Activated T-helper 17 cell treated with anti-CD3 and anti-CD28 coated beads, Interleukin-2, amount 50 U/mL, for 72 hours (primary cell): ENCODE data around the gene UBE2M. TPM values are rescaled to one million over a fixed set of nuclear protein-coding genes. Genes with fewer than 3 reads are reported as not detected.

Source experiments
- ATAC-seq: fragments of 150-1000 bp; cut with Tn5 transposase; replicated peaks from 2 replicates; pipeline ENCODE4 v1.10.0; 2021; ENCODE audit warnings: mild to moderate bottlenecking, moderate library complexity
- H3K27ac Mint-ChIP-seq: one replicate; pipeline ENCODE4 v1.8.0; 2022; ENCODE audit warnings: mixed read lengths
- H3K27me3 Mint-ChIP-seq: one replicate; pipeline ENCODE4 v1.8.0; 2022; ENCODE audit warnings: mixed read lengths
- H3K36me3 Mint-ChIP-seq: one replicate; pipeline ENCODE4 v1.8.0; 2022; ENCODE audit warnings: low read depth, mild to moderate bottlenecking, mixed read lengths
- H3K4me1 Mint-ChIP-seq: one replicate; pipeline ENCODE4 v1.8.0; 2022; ENCODE audit warnings: mixed read lengths
- H3K4me3 Mint-ChIP-seq: one replicate; pipeline ENCODE4 v1.8.0; 2022; ENCODE audit warnings: mild to moderate bottlenecking, mixed read lengths
- H3K9me3 Mint-ChIP-seq: one replicate; pipeline ENCODE4 v1.8.0; 2022; ENCODE audit warnings: mixed read lengths
- total RNA-seq, 2 donors: library from RNA; stranded (reverse); gene quantifications; one replicate each; pipeline ENCODE4 v1.2.3, GENCODE V29; 2022

Gene UBE2M
- total RNA-seq, 2 donors from 2014 or later, result 102 to 141 TPM

DNA sequence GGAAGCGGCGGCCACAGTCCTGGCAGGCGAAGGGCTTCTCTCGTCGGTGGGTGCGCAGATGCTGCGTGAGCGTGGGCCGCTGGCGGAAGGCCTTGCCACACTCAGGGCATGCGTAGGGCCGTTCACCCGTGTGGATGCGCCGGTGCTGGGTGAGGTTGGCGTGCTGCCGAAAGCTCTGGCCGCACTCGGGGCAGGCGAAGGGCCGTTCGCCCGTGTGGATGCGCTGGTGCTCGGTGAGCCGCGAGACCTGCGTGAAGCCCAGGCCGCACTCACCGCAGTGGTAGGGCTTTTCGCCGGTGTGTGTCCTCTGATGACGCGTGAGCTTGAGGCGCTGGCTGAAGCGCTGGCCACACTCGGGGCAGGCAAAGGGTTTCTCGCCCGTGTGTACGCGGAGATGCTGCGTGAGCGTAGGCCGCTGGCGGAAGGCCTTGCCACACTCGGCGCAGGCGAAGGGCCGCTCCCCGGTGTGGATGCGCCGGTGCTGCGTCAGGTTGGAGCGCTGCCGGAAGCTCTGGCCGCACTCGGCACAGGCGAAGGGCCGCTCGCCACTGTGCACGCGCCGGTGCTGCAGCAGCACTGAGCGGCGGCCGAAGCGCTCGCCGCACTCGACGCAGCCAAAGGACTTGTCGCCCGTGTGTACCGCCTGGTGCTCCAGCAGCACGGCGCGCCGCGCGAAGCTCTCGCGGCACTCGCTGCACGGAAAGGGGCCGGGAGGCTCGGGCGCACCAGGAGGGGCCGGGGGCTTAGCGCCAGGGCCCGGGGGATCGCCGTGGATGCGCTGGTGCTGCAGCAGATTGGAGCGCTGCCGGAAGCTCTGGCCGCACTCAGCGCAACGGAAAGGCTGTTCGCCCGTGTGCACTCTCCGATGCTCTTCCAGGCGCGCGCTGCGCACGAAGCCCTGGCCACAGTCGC, 4.0 kb upstream of the UBE2M start:
- Mint-ChIP-seq H3K27me3 (no peaks in the 10 kb centered on the region), H3K4me3 (peak overlapping the region; percentile 100), H3K9me3 (no peaks in the 10 kb centered on the region), H3K27ac (no peak overlapping the region), H3K4me1 (peaks cover 21% of the 10 kb centered on the region), H3K36me3 (peaks cover 46% of the 10 kb centered on the region)
- peak; percentile 16 for ATAC-seq

DNA sequence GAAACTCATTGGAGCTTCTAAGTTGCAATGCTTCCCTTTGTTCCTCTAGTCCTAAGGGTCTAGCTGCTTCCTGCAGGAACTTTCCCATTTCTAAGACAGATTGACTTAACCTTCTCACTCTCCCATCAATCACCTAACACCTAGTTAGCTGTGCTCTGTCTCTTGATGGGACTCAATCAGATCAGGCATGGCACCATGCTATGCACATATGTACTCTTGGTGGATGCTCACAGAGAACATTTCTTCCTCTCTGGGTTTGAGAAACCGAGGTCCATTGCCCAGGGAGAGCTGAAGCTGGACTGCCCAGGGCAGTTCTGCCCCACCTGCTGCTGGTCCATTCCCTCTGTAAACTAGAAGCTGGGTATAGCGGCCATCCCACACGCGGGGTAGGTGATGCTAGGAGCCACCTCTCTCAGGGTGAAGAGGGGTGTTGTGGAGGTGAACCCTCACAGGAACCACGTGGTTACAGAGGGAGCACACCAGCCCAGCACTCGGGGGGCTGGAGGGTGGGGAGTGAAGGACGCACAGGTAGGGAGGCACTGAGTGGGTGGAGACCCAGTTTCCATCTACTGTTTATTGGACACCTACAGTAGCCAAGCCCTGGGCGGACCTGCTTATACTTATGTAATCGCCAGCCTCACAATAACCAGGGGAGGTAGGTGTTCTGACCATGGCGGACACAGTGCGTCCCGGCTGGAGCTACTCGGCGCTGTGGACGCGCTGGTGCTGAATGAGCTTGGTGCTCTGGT, 3.1 kb upstream of the UBE2M start:
- H3K4me1 Mint-ChIP-seq, result peaks cover 23% of the 10 kb centered on the region
- no peak overlapping the region for H3K27ac Mint-ChIP-seq
- H3K4me3 Mint-ChIP-seq, result peak overlapping the region; percentile 100
- ATAC-seq, result no peak
- H3K9me3 Mint-ChIP-seq, result no peaks in the 10 kb centered on the region
- H3K36me3 Mint-ChIP-seq, result peaks cover 51% of the 10 kb centered on the region
- no peaks in the 10 kb centered on the region for H3K27me3 Mint-ChIP-seq

DNA sequence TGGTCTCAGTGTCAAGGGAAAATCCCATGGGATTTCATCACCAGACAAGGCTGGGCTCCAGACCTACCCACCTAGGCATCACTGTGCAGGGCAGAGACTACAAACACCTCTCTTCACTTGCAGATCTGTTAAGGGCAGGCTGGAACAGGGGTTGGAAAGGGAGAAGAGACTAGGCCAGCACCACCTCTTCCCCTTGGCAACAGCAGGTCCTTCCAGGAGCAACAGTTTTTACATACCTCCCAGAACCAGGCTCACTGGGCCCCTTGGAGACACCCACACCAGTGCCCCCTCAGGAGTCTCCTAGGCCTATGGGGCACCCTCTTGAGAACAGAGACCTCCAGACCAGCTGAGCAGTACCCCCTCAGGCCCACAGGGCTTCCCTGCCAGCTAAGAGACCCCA, 2.5 kb upstream of the UBE2M start:
- Mint-ChIP-seq H3K36me3 (peaks cover 51% of the 10 kb centered on the region), H3K4me3 (peak overlapping the region; percentile 100), H3K27ac (no peak overlapping the region), H3K27me3 (no peaks in the 10 kb centered on the region), H3K4me1 (peaks cover 28% of the 10 kb centered on the region), H3K9me3 (no peaks in the 10 kb centered on the region)
- ATAC-seq, result no peak

DNA sequence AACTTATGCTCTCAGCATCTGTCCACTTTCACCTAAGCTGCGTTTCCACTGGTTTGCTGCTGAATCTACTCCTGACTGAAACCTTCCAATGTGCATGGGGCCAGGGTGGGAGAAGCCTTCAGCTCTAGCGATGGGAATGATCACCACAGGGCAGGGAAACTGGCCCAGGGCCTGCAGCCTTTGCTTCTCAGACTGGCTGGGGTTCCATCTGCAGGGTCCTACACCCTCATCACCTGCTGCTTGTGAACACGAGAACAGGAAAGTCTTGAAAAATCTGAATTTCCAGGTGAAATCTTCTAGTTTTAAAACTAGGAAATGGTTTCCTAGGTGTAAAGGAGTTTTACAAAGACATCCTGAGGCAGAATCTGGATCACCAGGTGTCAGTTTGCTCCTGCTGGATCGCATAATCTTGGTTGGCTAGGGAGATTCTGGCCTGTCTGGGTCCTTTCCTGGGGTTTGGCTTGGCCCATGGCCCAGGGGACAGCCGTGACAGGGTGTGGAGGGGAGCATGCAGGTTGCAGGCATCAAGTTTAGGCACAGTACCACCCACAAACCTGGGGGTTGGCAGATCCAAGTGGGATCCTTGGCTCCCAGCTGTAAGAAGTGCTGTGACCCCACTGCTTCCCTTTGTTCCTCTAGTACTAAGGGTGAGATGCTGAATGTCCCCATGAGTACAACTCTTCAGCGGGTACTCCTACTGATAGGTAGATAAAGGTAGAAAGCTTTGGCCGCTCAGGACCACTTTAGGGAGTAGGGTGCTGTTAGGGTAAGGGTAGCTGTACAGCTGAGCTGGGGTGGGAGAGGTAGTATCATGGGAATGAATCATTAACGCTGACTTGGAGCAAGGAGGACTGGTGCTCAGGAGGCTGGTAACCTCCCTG, 1.8 kb upstream of the UBE2M start:
- H3K36me3 Mint-ChIP-seq, result peaks cover 56% of the 10 kb centered on the region
- no peak for ATAC-seq
- H3K27me3 Mint-ChIP-seq, result no peaks in the 10 kb centered on the region
- H3K9me3 Mint-ChIP-seq, result no peaks in the 10 kb centered on the region
- H3K27ac Mint-ChIP-seq, result peak overlapping the region; percentile 100
- peak overlapping the region; percentile 100 for H3K4me3 Mint-ChIP-seq
- H3K4me1 Mint-ChIP-seq, result peaks cover 28% of the 10 kb centered on the region

DNA sequence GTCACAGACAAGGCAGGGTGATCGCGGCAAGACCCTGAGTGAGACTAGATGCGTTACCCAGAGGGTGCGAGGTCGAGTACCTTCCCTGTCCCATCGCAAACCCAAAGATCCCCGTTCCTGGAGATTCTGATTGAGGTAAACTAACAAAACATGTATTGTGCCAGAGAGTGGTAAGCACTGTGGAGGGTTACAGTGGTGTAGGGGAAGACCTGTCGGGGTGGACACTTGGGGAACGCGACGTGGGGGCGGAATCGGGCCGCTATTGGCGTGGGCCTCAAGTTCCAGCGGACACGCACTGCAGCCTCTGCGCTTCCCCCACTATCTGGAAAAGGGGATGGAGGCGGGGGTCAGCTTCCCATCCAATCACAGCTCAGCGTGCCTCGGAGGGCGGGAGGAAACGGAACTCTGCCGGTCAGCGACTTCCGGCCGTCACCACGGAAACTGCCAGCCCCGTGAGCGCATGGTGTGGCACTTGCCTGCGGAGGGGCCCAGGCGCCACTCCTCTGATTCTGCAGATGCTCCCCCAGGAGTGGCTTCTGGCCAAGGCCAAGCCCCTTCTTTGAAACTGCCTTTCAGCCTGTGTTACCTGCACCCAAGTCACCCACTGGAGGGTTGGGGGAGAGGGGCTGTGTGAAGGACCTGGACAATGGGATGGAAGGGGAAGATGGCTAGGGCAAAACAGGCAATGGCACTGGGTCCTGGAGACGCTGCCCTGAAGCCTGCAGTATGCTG, 1.0 kb upstream of the UBE2M start:
- peak overlapping the region; percentile 100 for H3K27ac Mint-ChIP-seq
- ATAC-seq, result peak; percentile 39
- peak overlapping the region; percentile 100 for H3K4me3 Mint-ChIP-seq
- no peaks in the 10 kb centered on the region for H3K27me3 Mint-ChIP-seq
- H3K9me3 Mint-ChIP-seq, result no peaks in the 10 kb centered on the region
- peaks cover 64% of the 10 kb centered on the region for H3K36me3 Mint-ChIP-seq
- peaks cover 27% of the 10 kb centered on the region for H3K4me1 Mint-ChIP-seq

DNA sequence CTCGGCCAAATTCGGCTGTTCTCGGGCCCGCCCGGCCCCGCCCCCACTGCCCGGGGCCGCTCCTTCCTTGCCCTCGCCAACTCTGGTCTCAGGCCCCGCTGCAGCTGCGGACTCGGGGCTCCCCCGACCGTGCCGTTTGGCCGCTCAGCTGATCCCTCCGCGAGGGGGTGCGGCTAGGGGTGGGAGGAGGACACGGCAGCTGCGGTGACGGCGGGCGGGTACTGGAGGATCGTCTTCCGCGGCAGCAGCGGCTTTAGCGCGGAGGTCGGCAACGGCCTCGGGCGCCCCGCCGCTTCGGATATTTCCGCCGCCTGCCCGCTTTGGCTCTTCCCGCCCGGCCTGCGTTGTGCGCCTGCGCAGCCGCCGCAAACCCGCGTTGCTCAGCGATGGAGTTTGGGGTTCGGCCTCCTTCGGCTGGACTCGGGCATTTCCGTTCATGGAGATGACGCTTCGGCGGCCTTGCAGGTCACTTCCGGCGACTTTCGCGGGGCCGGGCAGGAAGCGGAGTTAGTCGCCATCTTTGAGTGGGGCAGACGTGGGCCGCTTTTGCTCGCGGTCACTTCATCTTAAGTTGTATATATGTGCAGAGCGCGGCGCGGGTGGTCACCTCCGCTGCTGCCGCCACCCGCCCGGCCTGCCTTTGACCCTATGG, 338 bp upstream of the UBE2M start:
- Mint-ChIP-seq H3K4me1 (peaks cover 28% of the 10 kb centered on the region), H3K36me3 (peaks cover 66% of the 10 kb centered on the region), H3K27ac (peak overlapping the region; percentile 100), H3K9me3 (no peaks in the 10 kb centered on the region), H3K4me3 (peak overlapping the region; percentile 100), H3K27me3 (no peaks in the 10 kb centered on the region)
- peak; percentile 73 for ATAC-seq

DNA sequence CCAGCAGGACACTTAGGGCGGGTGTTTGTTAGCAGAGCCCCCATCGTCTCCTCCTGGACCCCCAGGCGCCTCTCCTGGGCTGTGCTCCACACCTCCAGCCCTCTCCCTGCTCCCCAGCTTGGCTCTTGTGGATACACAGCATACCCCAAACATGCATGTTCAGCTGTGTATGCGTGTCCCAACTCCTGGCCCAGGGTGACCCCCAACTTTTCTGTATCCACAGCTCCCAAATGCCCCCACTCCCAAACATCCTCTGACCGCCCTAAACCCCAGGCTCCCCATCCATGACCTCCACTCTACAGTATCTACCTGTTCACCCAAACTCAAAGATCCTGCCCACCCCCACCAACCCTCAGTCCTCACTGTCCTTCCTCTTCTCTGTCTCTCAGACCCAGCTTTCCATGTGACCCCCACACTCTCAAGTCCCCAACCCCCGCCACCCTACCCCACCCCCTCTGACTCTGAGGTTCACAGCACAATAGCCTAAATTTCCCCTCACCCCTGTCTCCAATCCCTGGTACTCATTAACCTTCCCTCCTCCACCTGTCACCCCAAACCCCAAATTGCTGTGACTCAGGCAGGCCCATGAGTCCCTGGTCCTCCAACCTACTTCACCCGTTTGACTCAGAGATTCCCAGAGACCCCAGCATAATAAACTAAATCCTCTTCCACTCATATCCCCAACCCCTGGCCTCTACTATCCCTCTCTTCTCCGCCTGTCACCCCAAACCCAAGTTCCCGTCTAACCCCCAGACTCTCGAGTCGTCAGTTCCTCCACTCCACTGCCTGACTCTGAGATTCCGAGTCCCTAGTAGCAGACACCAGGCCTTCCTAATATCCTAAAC, 968 bp downstream of the UBE2M start:
- H3K36me3 Mint-ChIP-seq, result peaks cover 72% of the 10 kb centered on the region
- ATAC-seq, result no peak
- no peaks in the 10 kb centered on the region for H3K9me3 Mint-ChIP-seq
- peak overlapping the region; percentile 100 for H3K27ac Mint-ChIP-seq
- H3K4me1 Mint-ChIP-seq, result peaks cover 33% of the 10 kb centered on the region
- peak overlapping the region; percentile 100 for H3K4me3 Mint-ChIP-seq
- H3K27me3 Mint-ChIP-seq, result no peaks in the 10 kb centered on the region

DNA sequence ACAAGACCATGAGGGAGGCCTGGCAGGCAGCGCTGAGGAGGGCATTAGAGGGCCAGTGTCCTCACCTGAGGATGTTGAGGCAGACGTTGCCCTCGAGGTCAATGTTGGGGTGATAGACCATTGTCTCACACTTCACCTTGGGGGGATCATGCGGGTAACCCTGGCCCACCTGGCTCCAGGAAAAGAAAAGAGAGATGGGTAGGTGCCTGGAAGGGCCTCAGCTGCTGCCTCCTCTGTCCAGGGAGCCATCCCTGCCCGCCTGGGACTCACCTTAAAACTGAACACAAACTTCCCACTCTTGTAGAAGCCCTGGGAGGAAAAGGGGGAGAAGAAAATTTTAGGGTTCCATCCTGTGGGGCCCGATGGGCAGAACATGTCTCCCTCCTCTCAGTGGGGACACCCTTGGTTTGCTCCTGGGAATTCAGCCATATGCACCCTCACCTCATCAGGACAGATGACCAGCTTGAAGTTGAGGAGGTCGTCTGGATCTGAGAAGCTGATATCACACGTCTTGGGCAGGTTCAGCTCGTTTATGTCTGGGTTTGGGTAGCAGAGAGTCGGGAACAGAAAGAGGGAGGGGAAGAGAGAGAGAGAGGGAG, 1.7 kb downstream of the UBE2M start:
- peaks cover 77% of the 10 kb centered on the region for H3K36me3 Mint-ChIP-seq
- no peaks in the 10 kb centered on the region for H3K27me3 Mint-ChIP-seq
- ATAC-seq, result no peak
- H3K4me1 Mint-ChIP-seq, result peaks cover 33% of the 10 kb centered on the region
- H3K9me3 Mint-ChIP-seq, result no peaks in the 10 kb centered on the region
- peak overlapping the region; percentile 100 for H3K27ac Mint-ChIP-seq
- peak overlapping the region; percentile 100 for H3K4me3 Mint-ChIP-seq

DNA sequence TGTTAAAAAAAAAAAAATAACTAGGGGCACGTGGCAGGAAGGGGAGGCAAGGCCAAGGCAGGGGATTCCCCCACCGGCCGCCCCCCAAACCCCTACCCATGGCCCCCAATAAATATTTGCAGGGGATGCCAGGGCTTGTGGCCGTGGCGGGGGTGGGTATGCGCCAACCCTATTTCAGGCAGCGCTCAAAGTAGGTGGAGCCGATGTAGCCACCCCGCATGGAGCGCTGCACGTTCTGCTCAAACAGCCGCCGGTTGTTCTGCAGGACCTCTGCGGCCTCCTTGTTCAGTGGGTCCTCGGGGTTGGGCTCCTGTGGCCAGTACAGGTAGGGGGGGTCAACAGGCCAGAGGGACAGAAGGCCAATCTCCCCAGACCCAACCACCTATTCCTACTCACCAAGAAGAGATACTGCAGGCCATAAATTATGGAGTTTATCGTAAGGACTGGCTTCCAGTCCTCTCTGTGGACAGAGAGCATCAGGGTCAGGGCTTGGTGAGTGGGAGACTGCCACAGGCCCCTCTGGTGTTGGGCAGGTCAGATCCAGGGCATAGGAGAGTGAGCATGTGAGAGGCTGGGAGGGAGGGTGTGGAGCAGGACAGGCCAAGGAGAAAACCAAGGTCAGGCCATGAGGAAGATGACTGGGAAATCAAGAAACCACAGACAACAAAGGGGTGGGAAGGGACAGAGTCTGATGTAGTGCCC, 2.3 kb downstream of the UBE2M start:
- no peak for ATAC-seq
- Mint-ChIP-seq H3K27me3 (no peaks in the 10 kb centered on the region), H3K9me3 (no peaks in the 10 kb centered on the region), H3K4me1 (peaks cover 29% of the 10 kb centered on the region), H3K27ac (peak overlapping the region; percentile 100), H3K36me3 (peaks cover 81% of the 10 kb centered on the region), H3K4me3 (peak overlapping the region; percentile 100)

DNA sequence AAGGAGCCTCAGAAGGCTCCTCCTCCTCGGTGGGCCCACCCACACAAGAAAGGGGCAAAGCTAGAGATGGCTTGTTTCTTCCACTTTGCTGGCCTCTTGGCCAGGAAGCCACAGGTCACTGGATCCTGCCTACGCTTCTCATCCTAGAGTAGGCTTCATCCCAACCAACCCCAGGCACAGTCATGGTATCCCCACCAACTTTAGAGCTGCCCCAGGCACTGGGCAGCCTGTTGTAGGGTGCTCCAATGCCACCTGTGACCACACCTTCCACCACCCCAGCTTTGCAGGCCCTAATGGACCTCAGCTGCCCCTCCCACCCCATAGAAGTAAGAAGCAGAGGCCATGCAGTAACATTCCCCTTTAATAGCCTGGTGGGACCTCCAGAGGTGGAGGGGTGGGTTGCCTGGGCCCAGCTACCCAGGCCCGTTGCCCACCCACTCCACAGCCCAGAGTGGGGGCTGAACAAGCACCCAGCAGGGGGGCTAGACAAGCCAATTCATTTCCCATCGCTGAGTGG, 3.0 kb downstream of the UBE2M start:
- peaks cover 88% of the 10 kb centered on the region for H3K36me3 Mint-ChIP-seq
- no peak for ATAC-seq
- peak overlapping the region; percentile 100 for H3K4me3 Mint-ChIP-seq
- peaks cover 29% of the 10 kb centered on the region for H3K4me1 Mint-ChIP-seq
- no peaks in the 10 kb centered on the region for H3K27me3 Mint-ChIP-seq
- H3K27ac Mint-ChIP-seq, result peak overlapping the region; percentile 100
- no peaks in the 10 kb centered on the region for H3K9me3 Mint-ChIP-seq

DNA sequence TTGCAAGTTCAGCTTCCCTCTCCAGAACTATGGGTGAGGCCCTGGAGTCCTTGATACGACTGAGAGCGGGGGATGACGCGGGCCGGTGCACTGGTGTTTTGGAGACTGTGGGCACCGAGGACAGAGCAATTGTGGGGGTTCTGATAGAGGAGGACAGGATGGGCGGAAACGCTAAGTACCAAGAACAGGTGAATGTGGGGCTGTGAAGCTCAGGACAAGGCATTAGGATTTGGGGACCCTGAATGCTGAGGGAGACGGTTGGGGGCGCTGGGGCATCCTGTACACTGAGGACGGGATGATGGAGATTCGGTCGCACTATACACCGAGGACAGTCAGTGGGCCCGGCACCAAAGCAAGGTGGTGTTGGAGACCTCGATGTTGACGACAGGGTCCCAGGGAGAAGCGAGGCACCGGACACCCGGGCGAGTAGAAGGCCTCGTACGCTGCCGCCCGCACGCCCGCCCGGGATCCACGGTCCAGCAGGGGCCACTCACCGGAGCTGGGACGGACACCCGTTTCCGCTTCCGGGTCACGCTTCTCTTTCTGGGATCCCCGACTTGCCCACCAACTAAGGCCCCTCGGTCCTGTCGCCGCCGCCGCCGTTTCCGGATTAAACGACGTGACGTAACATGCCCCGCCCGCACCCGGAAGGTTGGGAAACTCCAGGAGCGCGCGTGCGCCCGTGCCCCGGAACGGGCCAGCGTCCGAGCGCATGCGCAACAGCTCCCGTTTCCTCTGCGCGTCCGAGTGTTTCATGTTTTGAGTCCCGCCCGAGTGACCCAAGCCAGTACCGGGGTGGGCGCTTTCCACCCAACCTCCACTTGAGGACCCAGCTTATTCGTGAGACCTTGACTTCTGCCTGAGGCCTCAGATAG, 3.7 kb downstream of the UBE2M start, which contains the start of gene CHMP2A:
Gene CHMP2A (minus strand): TSS at position 612 of the 875 bp plus-strand sequence. CDS start 893 bp downstream, outside the sequence.
- Mint-ChIP-seq H3K27me3 (no peaks in the 10 kb centered on the region), H3K4me1 (peaks cover 29% of the 10 kb centered on the region), H3K27ac (peak within 1 kb of the TSS; percentile 100), H3K9me3 (no peaks in the 10 kb centered on the region), H3K36me3 (peaks cover 95% of the 10 kb centered on the region), H3K4me3 (peak within 1 kb of the TSS; percentile 100)
- ATAC-seq, result peak; percentile 42
